Endometrial microvascular endothelial cells (primary cell): ENCODE measurements around the gene ARHGAP10. TPM values are rescaled to one million over a fixed set of nuclear protein-coding genes. Genes with fewer than 3 reads are reported as not detected.

Experiments used
- in situ Hi-C: cut with HindIII; loops from 2 replicates; pipeline ENCODE4 v1.10.0; 2017; ENCODE audit warnings: low sequenced_read_pairs, low pct_unique_long_range_greater_than_20kb; ENCODE audit errors: inconsistent ontology term
- total RNA-seq: library from RNA; depleted of rRNA; stranded (reverse); fragments of >200 nt; gene quantifications from one replicate; pipeline ENCODE4 v1.2.3, GENCODE V29; 2015; ENCODE audit errors: inconsistent ontology term

Gene ARHGAP10
- total RNA-seq, 1 donor from 2014 or later, result 28.1 TPM

DNA sequence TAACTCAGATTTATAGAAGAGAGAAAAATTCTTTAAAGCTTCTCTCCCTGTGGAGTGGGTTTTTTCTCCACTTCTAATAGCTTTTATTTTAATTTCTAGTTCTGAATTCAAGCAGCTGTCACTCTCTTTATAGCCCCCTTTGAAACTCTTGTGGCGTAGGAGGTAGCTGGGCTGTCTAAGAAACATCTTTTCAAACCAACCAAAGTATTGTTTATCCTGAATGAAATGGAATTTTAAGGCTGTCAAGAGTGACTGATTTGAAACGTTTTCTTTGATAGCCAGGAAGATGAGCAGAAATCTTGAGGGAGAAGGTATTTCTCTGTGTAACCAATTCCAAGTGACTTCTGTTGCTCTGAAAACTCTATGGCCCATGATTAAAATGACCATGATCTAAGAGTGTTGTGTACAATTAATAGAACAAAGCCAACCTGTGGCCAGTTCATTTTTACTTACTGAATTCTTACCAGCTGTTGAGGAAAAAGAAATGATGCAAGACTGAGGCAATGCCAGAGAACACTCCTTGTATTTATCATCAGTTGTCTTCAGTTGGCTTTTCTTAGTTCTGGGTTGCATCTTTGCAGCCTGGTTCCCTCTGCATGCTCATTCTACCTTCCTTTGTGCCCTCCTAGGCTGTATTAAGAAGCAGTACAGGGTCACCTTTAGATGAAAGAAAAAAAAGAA is 298.4 kb downstream of the ARHGAP10 start:
- in situ Hi-C loops, result no loop called here

DNA sequence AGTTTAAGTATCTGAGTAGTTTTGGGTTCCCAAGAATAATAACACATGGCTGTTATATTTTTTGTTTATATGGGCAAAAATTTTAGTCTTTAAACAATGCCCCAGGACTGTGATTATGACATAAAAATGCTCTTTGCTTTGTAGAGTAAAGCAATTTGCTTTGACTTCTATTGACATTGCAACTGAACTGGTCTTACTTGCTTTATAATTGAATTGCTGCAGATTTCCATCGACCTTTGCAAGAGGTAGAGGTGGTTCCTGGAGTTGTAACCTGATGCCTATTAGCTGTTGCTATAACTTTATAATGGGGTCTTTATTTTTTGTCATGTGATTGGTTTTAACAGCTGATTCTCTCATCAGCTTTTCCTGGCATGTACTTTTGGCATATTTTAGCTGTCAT is 302.9 kb downstream of the ARHGAP10 start:
- in situ Hi-C loops, result no loop called here

DNA sequence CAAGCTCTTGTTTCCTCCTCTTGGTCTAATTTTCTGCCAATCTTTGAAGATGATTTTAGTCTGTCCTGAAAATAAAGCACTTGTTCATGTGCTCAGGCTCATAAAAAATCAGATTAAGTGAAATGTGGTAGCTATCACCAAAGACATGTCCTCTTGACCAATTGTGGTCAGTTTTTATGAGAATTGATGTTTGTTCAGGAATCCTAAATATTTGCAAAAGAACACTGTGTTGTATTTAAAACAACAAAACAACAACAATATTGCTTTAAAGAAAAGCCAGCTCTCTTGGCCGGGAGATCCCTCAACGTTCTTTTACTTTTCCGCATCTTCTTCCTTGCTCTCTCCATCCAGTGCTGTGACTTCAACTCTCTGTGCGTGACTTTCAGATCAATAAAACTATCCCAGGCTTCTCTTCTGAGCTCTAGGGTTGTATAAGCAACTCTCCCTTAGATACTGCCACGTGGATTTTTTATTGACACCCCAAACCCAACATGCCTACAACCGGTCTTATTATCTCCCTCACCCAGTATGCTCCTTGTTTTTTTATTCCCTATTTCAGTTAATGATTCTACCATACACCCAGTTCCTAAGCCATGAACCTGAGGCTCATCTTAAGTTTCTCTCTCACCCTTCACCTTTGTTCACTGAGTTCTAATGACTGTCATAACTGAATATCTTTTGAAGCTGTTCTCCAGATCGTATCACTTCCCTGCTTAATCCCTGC is 309.9 kb downstream of the ARHGAP10 start:
- in situ Hi-C loops, result no loop called here

DNA sequence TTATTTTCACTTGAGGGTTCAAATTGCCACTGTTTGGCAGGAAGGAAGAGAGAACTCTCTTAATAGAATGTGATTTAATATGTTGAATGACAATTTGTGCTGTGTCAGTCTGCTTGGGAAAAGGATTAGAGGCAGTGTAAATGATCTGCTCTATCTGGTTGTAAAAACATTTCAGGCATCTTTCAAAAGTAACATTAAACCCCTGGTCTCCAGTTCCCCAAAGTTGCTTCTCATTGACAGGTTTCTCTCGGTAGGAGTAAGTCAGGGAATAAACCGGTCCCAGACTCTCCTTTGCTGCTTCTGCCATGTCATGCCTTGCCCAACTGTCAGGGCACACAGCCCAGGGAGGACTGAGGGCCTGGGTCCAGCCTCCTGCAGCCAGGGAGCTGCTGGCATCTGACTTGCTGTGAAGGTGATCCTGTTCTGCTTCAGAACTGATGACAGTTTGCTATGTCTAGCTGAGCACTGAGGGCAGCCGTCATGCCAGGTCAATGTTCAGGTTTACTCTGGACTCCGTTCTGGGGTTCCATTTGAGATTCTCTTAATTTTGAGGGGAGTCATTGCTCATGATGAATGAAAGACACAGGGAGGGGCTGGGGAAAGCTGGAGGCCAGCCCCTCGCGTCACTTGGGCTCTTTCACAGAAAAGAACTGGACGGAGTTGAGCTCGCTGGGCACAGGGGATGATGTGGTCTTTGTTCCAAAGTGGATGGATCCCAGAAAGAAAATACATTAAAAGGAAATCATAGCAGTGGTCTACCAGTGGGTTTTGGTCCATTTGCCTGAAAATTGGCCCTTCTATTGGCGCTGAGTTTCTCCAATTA is 312.4 kb downstream of the ARHGAP10 start:
- in situ Hi-C loops, result no loop called here

GRCh38 chr4:148044912-148045352 is 313.0 kb downstream of the ARHGAP10 start:
- in situ Hi-C loops, result no loop called here

DNA sequence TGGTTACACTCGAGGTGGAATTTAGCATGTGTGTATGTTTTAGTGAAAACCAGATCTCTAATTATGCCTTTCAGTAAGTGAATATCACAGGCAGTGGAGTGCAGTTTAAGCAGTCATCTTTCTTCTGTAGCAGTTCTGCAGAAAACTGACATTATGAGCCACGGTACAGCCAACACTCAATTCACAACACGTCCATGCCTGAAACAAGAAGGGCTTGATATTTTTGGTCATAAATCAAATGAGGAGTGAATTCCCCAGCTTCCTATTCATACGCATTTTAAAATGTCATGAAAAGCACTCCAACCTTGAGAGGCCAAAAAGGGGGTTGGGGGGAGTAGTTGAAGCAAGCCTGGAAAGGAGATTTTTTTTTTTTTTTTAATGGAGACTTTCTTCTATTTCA is 316.7 kb downstream of the ARHGAP10 start:
- in situ Hi-C loops, result no loop called here

- in situ Hi-C loops, result no loop called here
These were observed 319.5 kb downstream of the ARHGAP10 start for GRCh38 chr4:148051403-148051802.

DNA sequence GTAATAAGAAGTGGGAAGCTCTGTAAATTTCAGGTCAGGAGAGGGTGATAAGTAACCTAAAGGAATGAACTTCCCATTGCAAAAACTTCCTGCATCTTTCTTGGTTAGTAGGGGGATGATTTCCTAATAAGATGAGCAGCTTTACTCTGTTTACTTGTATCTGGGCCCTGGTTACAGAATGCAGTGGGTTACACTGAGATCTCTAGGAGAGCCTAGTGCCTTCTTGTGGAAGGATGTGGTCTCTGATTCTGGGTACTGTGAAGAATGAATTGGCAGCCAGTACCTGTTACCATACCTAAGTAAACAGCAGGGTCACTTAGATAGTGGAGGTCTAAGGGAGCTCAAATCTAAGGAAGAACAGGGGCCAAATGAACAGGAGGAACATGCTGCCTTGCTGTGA is 320.6 kb downstream of the ARHGAP10 start:
- in situ Hi-C loops, result no loop called here

DNA sequence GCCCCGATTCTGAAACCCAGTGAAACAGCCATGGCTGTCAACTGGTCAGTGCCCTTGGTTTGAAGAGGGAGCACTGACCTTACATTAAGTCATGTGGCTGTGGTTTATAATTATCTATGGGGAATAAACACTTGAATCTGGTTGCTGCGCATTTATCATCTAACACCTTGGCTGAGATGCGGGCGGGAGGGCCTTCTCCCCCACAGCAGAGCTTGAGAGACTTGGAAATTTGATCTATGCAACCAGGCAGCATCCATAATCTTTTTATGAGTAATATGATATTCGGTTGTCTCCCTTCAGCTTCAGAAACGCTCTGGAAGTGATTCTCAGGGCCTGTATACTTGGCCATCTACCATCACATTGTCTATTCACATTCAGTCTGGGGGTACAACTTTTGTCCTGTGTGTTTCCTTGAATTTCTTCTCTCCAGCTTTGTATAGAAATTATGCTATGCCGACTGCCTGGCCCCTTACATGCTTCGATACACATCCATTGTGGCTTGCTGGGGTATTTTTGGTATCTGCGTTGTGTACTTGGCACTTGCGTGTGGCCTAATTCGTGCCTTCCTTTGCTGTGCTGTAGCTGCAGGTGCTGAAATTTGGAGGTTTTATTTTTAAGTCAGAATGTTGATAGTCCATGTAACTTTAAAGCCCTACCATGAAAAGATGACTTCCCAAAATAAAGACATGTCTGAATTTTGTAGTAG is 321.6 kb downstream of the ARHGAP10 start:
- in situ Hi-C loops, result no loop called here

- in situ Hi-C loops, result no loop called here
These were observed 322.4 kb downstream of the ARHGAP10 start for GRCh38 chr4:148054275-148054674.

- in situ Hi-C loops, result no loop called here
These were observed 324.0 kb downstream of the ARHGAP10 start for GRCh38 chr4:148055844-148056243.

DNA sequence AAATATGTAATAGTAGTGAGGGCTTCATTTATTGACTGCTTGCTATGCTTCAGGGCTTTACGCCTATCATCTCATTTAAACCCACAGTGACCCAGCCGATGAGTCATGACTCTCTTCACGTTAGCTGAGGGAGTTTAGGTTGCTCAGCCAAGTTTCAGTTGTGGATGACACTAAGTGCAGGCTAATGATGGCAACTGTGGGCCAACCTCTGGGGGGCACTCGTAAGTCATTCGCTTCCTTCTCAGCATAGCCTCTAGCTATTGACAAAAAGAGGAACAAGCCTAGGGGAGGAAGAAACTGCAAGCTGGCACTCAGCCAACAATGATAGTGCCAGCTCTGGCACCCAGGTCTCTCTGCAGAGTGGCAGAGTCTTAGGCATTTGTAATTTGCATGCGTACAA is 325.0 kb downstream of the ARHGAP10 start:
- in situ Hi-C loops, result no loop called here

DNA sequence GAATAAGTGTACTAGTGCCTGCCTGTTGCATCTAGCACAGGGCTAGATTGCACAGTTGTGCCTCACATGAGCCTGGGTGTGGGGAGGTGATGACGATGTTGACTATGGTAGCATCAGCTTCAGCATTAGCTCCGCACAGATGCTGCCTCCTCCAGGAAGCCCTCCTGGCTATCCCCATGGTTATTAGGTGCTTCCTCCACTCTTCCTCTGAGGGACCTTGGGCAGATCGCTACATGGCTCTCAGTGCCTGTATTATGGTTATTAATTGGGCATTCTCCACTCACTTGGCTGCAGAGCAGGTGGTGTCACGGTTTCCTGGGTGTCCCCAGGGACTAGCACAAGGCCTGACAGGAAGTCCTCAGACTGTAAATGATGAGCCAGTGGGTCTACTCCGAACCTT is 325.6 kb downstream of the ARHGAP10 start:
- in situ Hi-C loops, result no loop called here

DNA sequence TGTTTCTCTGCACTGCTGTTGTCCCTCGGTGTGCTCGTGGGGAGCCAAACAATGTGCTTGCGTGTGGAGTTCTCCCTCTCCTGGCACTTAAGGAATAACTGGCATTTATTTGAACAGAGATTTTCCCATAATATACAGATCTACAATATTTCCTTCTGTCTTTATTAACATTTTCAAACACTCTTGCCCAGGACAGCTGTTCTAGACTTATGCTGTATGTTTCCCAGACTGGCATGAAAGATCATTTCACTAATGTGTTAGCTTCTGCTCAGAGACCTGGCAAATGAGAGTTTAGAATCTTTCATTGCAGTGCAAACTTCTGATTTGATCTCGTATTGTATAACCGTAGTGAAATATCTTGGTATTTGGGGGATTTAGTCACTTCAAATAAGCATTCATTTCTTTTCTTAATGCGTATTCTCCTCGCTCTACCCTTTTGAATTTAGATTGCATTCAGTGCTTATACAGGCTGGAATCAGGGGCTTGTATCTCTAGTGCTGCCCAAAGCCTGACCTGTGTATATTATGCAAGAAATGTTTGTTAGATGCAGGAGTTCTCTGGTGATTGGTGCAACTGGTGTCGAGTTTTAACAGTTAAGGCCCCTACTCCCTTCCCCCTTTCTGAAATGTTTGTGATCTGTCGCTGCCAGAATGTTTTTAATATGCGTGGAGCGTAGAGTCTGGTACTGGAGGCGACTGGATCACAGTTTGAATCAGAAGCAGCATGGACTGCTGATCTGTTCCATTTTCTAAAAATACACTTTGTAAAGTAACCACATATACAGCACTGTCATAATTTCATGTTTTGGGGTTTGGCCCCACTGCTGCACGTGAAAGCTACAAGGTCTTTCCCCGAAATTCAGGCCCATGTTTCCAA is 326.3 kb downstream of the ARHGAP10 start:
- in situ Hi-C loops, result no loop called here

- in situ Hi-C loops, result no loop called here
These were observed 327.8 kb downstream of the ARHGAP10 start for GRCh38 chr4:148059617-148060180.

GRCh38 chr4:148060264-148061140 is 328.6 kb downstream of the ARHGAP10 start:
- in situ Hi-C loops, result no loop called here

DNA sequence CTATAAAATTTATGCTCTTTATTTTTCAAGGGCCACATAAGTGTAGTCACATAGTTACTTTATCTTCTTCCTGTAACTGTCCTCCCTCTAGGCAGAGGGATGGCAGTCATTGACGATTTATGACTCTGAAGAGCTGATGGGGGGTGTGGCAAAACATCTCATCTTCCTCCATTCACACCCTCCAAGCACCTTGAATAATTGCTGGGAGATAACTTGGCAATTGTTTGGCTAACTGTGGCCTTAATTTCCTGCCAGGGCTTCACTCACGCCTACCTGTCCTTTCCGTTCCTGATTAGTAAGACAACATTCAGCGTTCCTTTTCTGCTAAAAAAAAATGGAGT is 329.2 kb downstream of the ARHGAP10 start:
- in situ Hi-C loops, result no loop called here
